Gastroesophageal sphincter (tissue), 3 donors: ENCODE results near the gene CADM2.

Experiments used
- CTCF ChIP-seq, 4 experiments: fragments of 200-600 bp in 2 of 4; fragments of 450-650 bp in 2 of 4; sonication (generic) in 1 of 4; IDR thresholded peaks; one replicate each; pipeline ENCODE4 v1.5.1; 2017 to 2019; ENCODE audit warnings: antibody characterized with exemption in 4 of 4, mild to moderate bottlenecking in 2 of 4, moderate library complexity in 2 of 4
- POLR2AphosphoS5 ChIP-seq: sonication (generic); formaldehyde crosslinking; IDR thresholded peaks from one replicate; pipeline ENCODE4 v1.6.1; 2017; ENCODE audit warnings: antibody characterized with exemption

- no peak for TF ChIP-seq CTCF (IDR thresholded peaks at IDR 0.05)
- no peak for TF ChIP-seq POLR2AphosphoS5
Measured at GRCh38 chr3:85670634-85671205, 711.9 kb downstream of the CADM2 start.
